Astrocyte (in vitro differentiated cells and primary cell): ENCODE results near the gene EDC3.

Experiments used
- CTCF ChIP-seq: IDR thresholded peaks from 2 replicates; pipeline ENCODE4 v1.5.1; 2011; ENCODE audit warnings: low read depth, mild to moderate bottlenecking, inconsistent platforms, low read length, moderate library complexity; ENCODE audit not compliant: insufficient read depth
- EZH2 ChIP-seq: IDR thresholded peaks from 2 replicates; pipeline ENCODE4 v1.6.1; 2012; ENCODE audit warnings: mild to moderate bottlenecking, low read length, inconsistent platforms; ENCODE audit not compliant: insufficient read depth

- TF ChIP-seq EZH2 (no peak), CTCF (no peak)
Observed at GRCh38 chr15:74603789-74604705, 91.8 kb downstream of the EDC3 start.
